22Rv1 (cell line): ENCODE data around the gene HECTD1.
"Not testable (repeated sequence)": the region's sequence is repeated elsewhere in the genome, so short reads cannot be mapped to it uniquely, and the experiment has no call there.

Source experiments
- H3K27ac ChIP-seq: fragments of 450-650 bp; 2 replicates; pipeline ENCODE4 v1.5.1; 2017
- CTCF ChIP-seq: fragments of 450-650 bp; IDR thresholded peaks from 2 replicates; pipeline ENCODE4 v1.5.1; 2017; ENCODE audit warnings: mild to moderate bottlenecking
- ZFX ChIP-seq: fragments of 450-650 bp; IDR thresholded peaks from 2 replicates; pipeline ENCODE4 v1.6.1; 2017; ENCODE audit warnings: antibody characterized with exemption, borderline replicate concordance

The HECTD1 gene

GRCh38 chr14:31232081-31232480 is 24.5 kb upstream of the HECTD1 start:
- H3K27ac ChIP-seq, result no peak overlapping the region
- TF ChIP-seq CTCF, result no peak
- TF ChIP-seq ZFX, result no peak

- H3K27ac ChIP-seq, result not testable (repeated sequence)
These were observed 23.7 kb upstream of the HECTD1 start for GRCh38 chr14:31231272-31231671.

- TF ChIP-seq ZFX, result no peak
- H3K27ac ChIP-seq, result peak overlapping the region; percentile 64; the same call in 1 of the 2 replicates
These were observed 23.0 kb upstream of the HECTD1 start for GRCh38 chr14:31230573-31230958.

GRCh38 chr14:31229638-31230572 is 22.3 kb upstream of the HECTD1 start:
- peak overlapping the region; percentile 64 for H3K27ac ChIP-seq
- TF ChIP-seq CTCF (no peak), ZFX (no peak)

- no peak for TF ChIP-seq ZFX
- no peak for TF ChIP-seq CTCF
- H3K27ac ChIP-seq, result peak overlapping the region; percentile 64
These were observed 21.4 kb upstream of the HECTD1 start for GRCh38 chr14:31229009-31229408.

- TF ChIP-seq CTCF (no peak), ZFX (no peak)
- peak overlapping the region; percentile 64 for H3K27ac ChIP-seq
These were observed 20.9 kb upstream of the HECTD1 start for GRCh38 chr14:31228533-31228932.

GRCh38 chr14:31224808-31225207 is 17.2 kb upstream of the HECTD1 start:
- no peak overlapping the region for H3K27ac ChIP-seq
- TF ChIP-seq ZFX, result no peak
- no peak for TF ChIP-seq CTCF

GRCh38 chr14:31223331-31223730 is 15.7 kb upstream of the HECTD1 start:
- no peak for TF ChIP-seq CTCF
- TF ChIP-seq ZFX, result no peak
- no peak overlapping the region for H3K27ac ChIP-seq
